HG02884 (cell line): ENCODE results near the gene TM4SF18.
"Not testable (repeated sequence)": the region's sequence is repeated elsewhere in the genome, so short reads cannot be mapped to it uniquely, and the experiment has no call there.

ENCODE experiments used
- ATAC-seq: cut with Tn5 transposase; IDR thresholded peaks from one replicate; pipeline ENCODE4 v1.9.1; 2021; ENCODE audit warnings: mild to moderate bottlenecking, moderate library complexity; ENCODE audit not compliant: unreplicated experiment

Gene TM4SF18

GRCh38 chr3:149368674-149369497 lies 35.5 kb upstream of the TM4SF18 start:
- ATAC-seq = no peak

GRCh38 chr3:149368201-149368673 lies 34.8 kb upstream of the TM4SF18 start:
- no peak for ATAC-seq

- peak; percentile 54 for ATAC-seq
Observed at GRCh38 chr3:149366941-149367840, 33.8 kb upstream of the TM4SF18 start.

- no peak for ATAC-seq
Observed at GRCh38 chr3:149366031-149366430, 32.6 kb upstream of the TM4SF18 start.

GRCh38 chr3:149364624-149365023 lies 31.2 kb upstream of the TM4SF18 start:
- ATAC-seq = no peak

GRCh38 chr3:149363053-149363452 lies 29.6 kb upstream of the TM4SF18 start:
- no peak for ATAC-seq

GRCh38 chr3:149362366-149362765 lies 28.9 kb upstream of the TM4SF18 start:
- ATAC-seq = no peak

- ATAC-seq = no peak
Observed at GRCh38 chr3:149356630-149357029, 23.2 kb upstream of the TM4SF18 start.

- ATAC-seq = no peak
Observed at GRCh38 chr3:149356044-149356592, 22.7 kb upstream of the TM4SF18 start.

- no peak for ATAC-seq
Observed at GRCh38 chr3:149353581-149354184, 20.2 kb upstream of the TM4SF18 start.

GRCh38 chr3:149352556-149352955 lies 19.1 kb upstream of the TM4SF18 start:
- ATAC-seq = peak; percentile 94

GRCh38 chr3:149343951-149344350 lies 10.5 kb upstream of the TM4SF18 start:
- ATAC-seq = no peak

- no peak for ATAC-seq
Observed at GRCh38 chr3:149342413-149343380, 9.3 kb upstream of the TM4SF18 start.

- ATAC-seq = no peak
Observed at GRCh38 chr3:149340310-149340933, 7.0 kb upstream of the TM4SF18 start.

GRCh38 chr3:149339931-149340309 lies 6.5 kb upstream of the TM4SF18 start:
- ATAC-seq = no peak

- ATAC-seq = not testable (repeated sequence)
Observed at GRCh38 chr3:149337486-149337885, 4.0 kb upstream of the TM4SF18 start.

- ATAC-seq = no peak
Observed at GRCh38 chr3:149336925-149337324, 3.5 kb upstream of the TM4SF18 start.

GRCh38 chr3:149332771-149333170 lies 665 bp downstream of the TM4SF18 start:
- no peak for ATAC-seq

GRCh38 chr3:149332227-149332765 lies 1.1 kb downstream of the TM4SF18 start:
- no peak for ATAC-seq
